Psoas muscle (tissue), 8 donors: Measurements from ENCODE around the gene ZMYND15. TPM values are rescaled to one million over a fixed set of nuclear protein-coding genes. Genes with fewer than 3 reads are reported as not detected.

ENCODE experiments used
- ATAC-seq, 4 donors: fragments of 200-7000 bp; cut with Tn5 transposase; one replicate each; pipeline ENCODE4 v1.9.1; 2020; ENCODE audit warnings: moderate library complexity in 3 of 4, mild to moderate bottlenecking in 2 of 4
- DNase-seq, 2 donors: peaks; one replicate each; pipeline ENCODE4 v3.0.0-alpha.2; 2020
- H3K27ac ChIP-seq: fragments of 200-600 bp; one replicate; pipeline ENCODE4 v1.8.0; 2022
- H3K27me3 ChIP-seq, 3 donors: fragments of 200-600 bp in 1 of 3; one replicate each; pipeline versions ENCODE4 v1.6.1 to v1.8.0; 2013 to 2022; ENCODE audit warnings: low read length in 2 of 3, mild to moderate bottlenecking in 2 of 3, moderate library complexity in 1 of 3; ENCODE audit not compliant: insufficient read depth in 3 of 3
- H3K36me3 ChIP-seq, 2 donors: fragments of 200-600 bp in 1 of 2; one replicate each; pipeline versions ENCODE4 v1.6.1 to v1.8.0; 2013 to 2022; ENCODE audit warnings: low read depth in 1 of 2, mild to moderate bottlenecking in 1 of 2, moderate library complexity in 1 of 2; ENCODE audit not compliant: insufficient read depth in 1 of 2
- H3K4me1 ChIP-seq: fragments of 200-600 bp; one replicate; pipeline ENCODE4 v1.8.0; 2022
- H3K4me3 ChIP-seq: fragments of 200-600 bp; one replicate; pipeline ENCODE4 v1.8.0; 2022; ENCODE audit warnings: mild to moderate bottlenecking
- H3K9me3 ChIP-seq: fragments of 200-600 bp; one replicate; pipeline ENCODE4 v1.8.0; 2022
- CTCF ChIP-seq: fragments of 200-600 bp; IDR thresholded peaks from one replicate; pipeline ENCODE4 v1.8.0; 2022; ENCODE audit warnings: antibody characterized with exemption
- WGBS, 3 donors: extraction: QIAGEN DNeasy Blood & Tissue Kit; methylation state at CpG; one replicate each; pipeline versions ENCODE4 v1.1.6 to v1.1.7; 2013; 5-methylcytosine and 5-hydroxymethylcytosine counted together
- intact Hi-C, 2 donors: fragments of 100-400 bp; cut with DNase I; formaldehyde crosslinking; loops; one replicate each; pipeline versions ENCODE4 v1.11.0 to v1.14.2; 2022
- polyA plus RNA-seq, 3 donors: library from polyadenylated mRNA; stranded (reverse); fragments of 200-250 nt; gene quantifications; one replicate each; pipeline ENCODE4 v1.2.3, GENCODE V29; 2013
- total RNA-seq, 4 donors: library from RNA; stranded (reverse); fragmentation: NEBNext Ultra II Directional in 2 of 4; extraction: Animal tissue kit (Norgen Biotek cat#: 25700) in 2 of 4; gene quantifications; one replicate each; pipeline versions ENCODE4 v1.2.1 to v1.2.4, GENCODE V29; 2021 to 2023
- donor health status: healthy with polysubstance abuse.
- donor health status: DM: no; HTN: no; CAD: no; lungs with moderate emphysema.
- donor health status: Bipolar disorder and iron deficiency.
- donor health status: healthy.
- donor health status: DM: yes; HTN: yes; CAD: no.
- donor health status: DM: no; HTN: no; CAD: no.
- donor health status: DM: no; HTN: no; CAD: no.
- donor health status: DM: yes; HTN: yes; CAD: no.

Gene ZMYND15
- total and polyA plus RNA-seq, 7 donors: 0.04 to 0.30 (median 0.09) TPM; not detected in 2

DNA sequence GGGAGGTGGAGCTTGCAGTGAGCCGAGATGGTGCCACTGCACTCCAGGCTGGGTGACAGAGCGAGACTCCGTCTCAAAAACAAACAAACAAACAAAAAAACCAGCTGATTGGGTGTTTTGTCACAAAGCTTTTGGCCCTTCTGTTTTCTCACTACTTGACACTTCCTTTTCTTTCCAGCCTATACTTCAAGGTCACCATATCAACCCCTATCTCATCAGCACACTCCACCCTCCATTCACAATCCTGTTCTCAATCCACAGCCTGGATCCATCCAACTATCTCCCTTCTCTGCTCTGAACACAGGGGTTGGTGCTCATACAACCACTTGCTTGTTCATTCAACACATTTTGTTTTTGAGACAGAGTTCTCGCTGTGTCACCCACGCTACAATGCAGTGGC is 15.0 kb upstream of the ZMYND15 start:
- no peak overlapping the region for H3K27ac ChIP-seq
- H3K4me1 ChIP-seq: no peaks in the 10 kb centered on the region
- no peaks in the 10 kb centered on the region for H3K36me3 ChIP-seq
- no peak for TF ChIP-seq CTCF
- no peak overlapping the region for H3K4me3 ChIP-seq
- WGBS, 3 donors: 77 to 88% (median 79%) methylated on average over 5 of the region's 5 CpGs
- intact Hi-C loops: no loop called here
- no peaks in the 10 kb centered on the region for H3K9me3 ChIP-seq
- peaks cover 0 to 2% (median 0%) of the 10 kb centered on the region in 3 donors for H3K27me3 ChIP-seq
- ATAC-seq: no peak
- no peak for DNase-seq

DNA sequence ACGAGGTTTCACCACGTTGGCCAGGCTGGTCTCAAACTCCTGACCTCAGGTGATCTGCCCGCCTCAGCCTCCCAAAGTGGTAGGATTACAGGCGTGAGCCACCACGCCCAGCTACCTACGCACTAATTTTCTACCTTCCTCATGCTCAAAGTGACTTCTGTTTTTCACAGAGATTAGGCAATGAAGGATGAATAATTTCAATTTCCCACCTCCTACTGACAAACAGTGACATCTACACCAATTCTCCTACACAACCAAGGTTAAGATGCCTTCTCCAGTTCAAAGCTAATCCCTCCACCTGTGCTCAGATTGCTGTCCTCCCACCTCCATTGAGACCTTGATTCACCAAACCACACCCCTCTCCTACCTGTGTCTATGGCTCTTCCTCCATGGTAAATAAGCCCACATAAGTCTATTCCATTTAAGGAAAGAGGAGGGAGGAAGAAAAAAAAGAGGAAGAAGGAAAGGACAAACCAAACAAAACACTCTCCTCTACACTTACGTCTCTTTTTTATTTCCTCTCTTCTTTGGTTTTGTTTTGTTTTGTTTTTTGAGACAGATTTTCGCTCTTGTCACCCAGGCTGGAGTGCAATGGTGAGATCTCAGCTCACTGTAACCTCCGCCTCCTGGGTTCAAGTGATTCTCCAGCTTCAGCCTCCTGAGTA is 13.9 kb upstream of the ZMYND15 start:
- Histone ChIP-seq H3K36me3 (no peaks in the 10 kb centered on the region), H3K27me3 (peaks cover 0 to 2% (median 0%) of the 10 kb centered on the region in 3 donors), H3K4me1 (no peaks in the 10 kb centered on the region), H3K4me3 (no peak overlapping the region), H3K27ac (no peak overlapping the region), H3K9me3 (no peaks in the 10 kb centered on the region)
- DNase-seq: no peak
- 77 to 85% (median 79%) methylated on average over 7 to 9 of the region's 9 CpGs for WGBS, 3 donors
- TF ChIP-seq CTCF: no peak
- intact Hi-C loops: no loop called here
- ATAC-seq: no peak

DNA sequence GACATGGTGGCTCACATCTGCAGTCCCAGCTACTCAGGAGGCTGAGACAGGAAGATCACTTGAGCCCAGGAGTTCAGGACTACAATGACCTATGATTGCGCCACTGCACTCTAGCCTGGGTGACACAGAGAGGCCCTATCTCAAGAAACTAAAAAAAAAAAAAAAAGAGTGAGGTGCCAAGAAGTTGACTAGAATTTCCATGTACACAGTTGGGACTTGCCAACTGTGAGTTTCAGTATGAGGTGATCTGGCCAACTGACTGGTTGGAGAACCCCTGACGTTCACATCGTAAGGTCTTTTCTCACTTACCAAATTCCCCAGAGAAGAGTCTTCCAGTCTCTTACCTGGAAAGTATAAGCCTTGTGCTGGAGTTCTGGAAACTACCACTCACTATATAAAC is 11.5 kb upstream of the ZMYND15 start:
- Histone ChIP-seq H3K27ac (no peak overlapping the region), H3K9me3 (no peaks in the 10 kb centered on the region), H3K4me1 (peaks cover 9% of the 10 kb centered on the region), H3K36me3 (peaks cover 0 to 5% of the 10 kb centered on the region in 2 donors), H3K27me3 (peaks cover 0 to 2% (median 0%) of the 10 kb centered on the region in 3 donors), H3K4me3 (no peak overlapping the region)
- WGBS, 3 donors: 52 to 56% (median 53%) methylated on average over 3 of the region's 3 CpGs
- intact Hi-C loops: no loop called here
- DNase-seq: no peak
- no peak for ATAC-seq
- no peak for TF ChIP-seq CTCF

DNA sequence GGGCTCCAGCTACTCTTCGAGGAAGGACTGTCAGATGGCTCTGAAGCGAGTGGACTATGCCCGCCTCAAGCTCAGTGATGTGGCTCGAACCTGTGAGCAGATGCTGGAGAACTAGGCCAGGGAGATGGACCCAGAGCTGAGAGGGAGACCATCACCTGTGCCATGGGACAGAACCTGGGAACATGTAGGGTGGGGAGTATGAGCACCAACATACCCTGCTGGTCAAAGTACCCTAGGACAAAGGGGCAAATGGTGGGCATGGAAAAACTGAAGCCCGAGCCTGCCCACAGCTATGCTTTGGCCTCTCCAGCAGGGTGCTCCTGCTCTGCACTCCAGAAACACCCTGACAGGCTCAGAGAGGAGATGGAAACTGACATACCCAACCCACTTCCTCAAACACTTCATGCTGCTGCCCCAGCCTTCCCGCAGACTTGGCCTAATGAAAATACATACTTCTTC is 6.5 kb upstream of the ZMYND15 start:
- no peak for DNase-seq
- WGBS, 3 donors: 83 to 91% (median 84%) methylated on average over 6 of the region's 6 CpGs

More for the DNA sequence above, 6.5 kb upstream of the ZMYND15 start:
- intact Hi-C loops: loop anchor here in 1 of 2 donors (2.0 to 5.0 kb wide), 2 partner anchors 54 to 154 kb away; partner anchors contain the start of gene VMO1
- H3K4me3 ChIP-seq: no peak overlapping the region
- no peak overlapping the region for H3K27ac ChIP-seq
- H3K27me3 ChIP-seq: peaks cover 0 to 5% (median under 1%) of the 10 kb centered on the region in 3 donors
- H3K4me1 ChIP-seq: peaks cover 9% of the 10 kb centered on the region
- no peak for TF ChIP-seq CTCF
- no peak for ATAC-seq
- H3K9me3 ChIP-seq: no peaks in the 10 kb centered on the region
- H3K36me3 ChIP-seq: peaks cover 0 to 11% of the 10 kb centered on the region in 2 donors
